GM12878 (cell line): ENCODE measurements around the gene LSM14A.
A peak's percentile ranks its signal among the peaks of the same experiment; 100 is the strongest.

Source experiments
- ESRRA ChIP-seq: IDR thresholded peaks from 2 replicates; pipeline ENCODE4 v1.6.1; 2012; ENCODE audit warnings: mild to moderate bottlenecking, low read length, improper control_type of control experiment
- HCFC1 ChIP-seq: fragments of 150-350 bp; IDR thresholded peaks from 2 replicates; pipeline ENCODE4 v1.6.1; 2014; ENCODE audit warnings: low read length
- MYC ChIP-seq: IDR thresholded peaks from 2 replicates; pipeline ENCODE4 v1.6.1; 2011; ENCODE audit warnings: mild to moderate bottlenecking, low read length, moderate library complexity, inconsistent platforms; ENCODE audit not compliant: insufficient read depth, insufficient replicate concordance, insufficient read length, severe bottlenecking
- POLR2A ChIP-seq: IDR thresholded peaks from 2 replicates; pipeline ENCODE4 v1.6.1; 2011; ENCODE audit warnings: low read depth, mild to moderate bottlenecking, low read length
- POU2F2 ChIP-seq: IDR thresholded peaks from 3 replicates; pipeline ENCODE4 v1.6.1; 2011; ENCODE audit warnings: low read depth, mild to moderate bottlenecking, low read length, borderline replicate concordance
- TF ChIP-seq, protein P1 (sequence below), 3 experiments: IDR thresholded peaks in 2 of 3; conservative IDR thresholded peaks in 1 of 3; 2 replicates each; pipeline ENCODE4 v1.5.1; 2011; ENCODE audit warnings: low read depth in 3 of 3, low read length in 3 of 3, mild to moderate bottlenecking in 3 of 3, control low read depth in 2 of 3, moderate library complexity in 2 of 3, inconsistent platforms in 1 of 3, mixed read lengths in 1 of 3; ENCODE audit not compliant: control insufficient read depth in 2 of 3, insufficient read depth in 1 of 3; ENCODE audit errors: extremely low read depth in 1 of 3
- TF ChIP-seq, protein P2 (sequence below): IDR thresholded peaks from 2 replicates; pipeline ENCODE4 v1.6.1; 2011; ENCODE audit warnings: mild to moderate bottlenecking, low read depth, low read length, moderate library complexity; ENCODE audit not compliant: insufficient replicate concordance
- TF ChIP-seq, protein P3 (sequence below): IDR thresholded peaks from 2 replicates; pipeline ENCODE4 v1.6.1; 2012; ENCODE audit warnings: low read depth, low read length, improper control_type of control experiment
- TF ChIP-seq, protein P4 (sequence below): IDR thresholded peaks from 2 replicates; pipeline ENCODE4 v1.6.1; 2012; ENCODE audit warnings: low read depth, low read length, improper control_type of control experiment

DNA sequence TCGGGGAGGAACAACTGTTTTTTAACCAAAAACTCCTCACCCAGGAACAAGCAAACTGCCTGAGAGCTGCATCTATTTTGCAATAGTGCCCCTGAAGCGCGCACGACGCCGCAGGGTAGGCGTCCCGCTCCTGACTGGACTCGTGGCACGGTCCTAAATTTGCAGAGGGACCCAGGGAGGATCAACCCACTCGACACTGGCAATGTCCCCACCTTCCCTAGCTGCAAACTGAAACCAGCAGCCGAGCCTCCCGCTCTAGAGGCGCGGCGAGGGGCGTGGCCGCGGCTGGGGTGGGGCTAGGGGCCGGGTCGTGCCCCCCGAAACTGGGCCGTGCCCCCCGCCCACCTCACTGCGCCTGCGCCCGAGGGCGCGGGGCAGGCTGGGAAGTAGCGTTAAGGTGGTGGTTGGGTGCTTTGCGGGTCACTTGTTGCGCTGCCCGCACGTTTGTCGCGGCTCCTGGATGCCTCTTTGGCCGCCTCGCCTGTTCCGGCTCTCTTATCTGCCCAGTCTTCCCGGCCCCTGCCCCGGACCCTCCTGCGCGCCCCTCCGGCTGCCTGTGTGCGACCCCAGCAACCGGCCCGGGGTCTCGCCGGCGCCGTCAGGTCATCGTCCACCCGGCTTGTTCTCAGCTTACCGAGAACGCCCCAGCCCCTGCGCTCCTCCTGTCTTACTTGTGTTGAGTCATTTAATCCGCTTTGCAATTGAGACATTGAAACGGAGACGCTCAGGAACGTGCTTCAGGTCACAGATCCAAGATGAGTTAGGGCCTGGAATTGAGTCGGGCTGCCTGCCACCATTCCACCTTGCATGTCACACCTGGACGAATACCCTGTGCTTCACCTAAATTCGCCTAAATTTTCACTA, 37.9 kb upstream of the LSM14A start:
- TF ChIP-seq, protein P1, sequence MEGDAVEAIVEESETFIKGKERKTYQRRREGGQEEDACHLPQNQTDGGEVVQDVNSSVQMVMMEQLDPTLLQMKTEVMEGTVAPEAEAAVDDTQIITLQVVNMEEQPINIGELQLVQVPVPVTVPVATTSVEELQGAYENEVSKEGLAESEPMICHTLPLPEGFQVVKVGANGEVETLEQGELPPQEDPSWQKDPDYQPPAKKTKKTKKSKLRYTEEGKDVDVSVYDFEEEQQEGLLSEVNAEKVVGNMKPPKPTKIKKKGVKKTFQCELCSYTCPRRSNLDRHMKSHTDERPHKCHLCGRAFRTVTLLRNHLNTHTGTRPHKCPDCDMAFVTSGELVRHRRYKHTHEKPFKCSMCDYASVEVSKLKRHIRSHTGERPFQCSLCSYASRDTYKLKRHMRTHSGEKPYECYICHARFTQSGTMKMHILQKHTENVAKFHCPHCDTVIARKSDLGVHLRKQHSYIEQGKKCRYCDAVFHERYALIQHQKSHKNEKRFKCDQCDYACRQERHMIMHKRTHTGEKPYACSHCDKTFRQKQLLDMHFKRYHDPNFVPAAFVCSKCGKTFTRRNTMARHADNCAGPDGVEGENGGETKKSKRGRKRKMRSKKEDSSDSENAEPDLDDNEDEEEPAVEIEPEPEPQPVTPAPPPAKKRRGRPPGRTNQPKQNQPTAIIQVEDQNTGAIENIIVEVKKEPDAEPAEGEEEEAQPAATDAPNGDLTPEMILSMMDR (IDR thresholded peaks at IDR 0.05 in 2 of 3, conservative IDR thresholded peaks at IDR 0.05 in 1 of 3; ENCODE audit: control insufficient read depth in 2 of 3, extremely low read depth in 1 of 3, insufficient read depth in 1 of 3, low read depth in 3 of 3, low read length in 3 of 3) = no peak
- TF ChIP-seq, protein P2, sequence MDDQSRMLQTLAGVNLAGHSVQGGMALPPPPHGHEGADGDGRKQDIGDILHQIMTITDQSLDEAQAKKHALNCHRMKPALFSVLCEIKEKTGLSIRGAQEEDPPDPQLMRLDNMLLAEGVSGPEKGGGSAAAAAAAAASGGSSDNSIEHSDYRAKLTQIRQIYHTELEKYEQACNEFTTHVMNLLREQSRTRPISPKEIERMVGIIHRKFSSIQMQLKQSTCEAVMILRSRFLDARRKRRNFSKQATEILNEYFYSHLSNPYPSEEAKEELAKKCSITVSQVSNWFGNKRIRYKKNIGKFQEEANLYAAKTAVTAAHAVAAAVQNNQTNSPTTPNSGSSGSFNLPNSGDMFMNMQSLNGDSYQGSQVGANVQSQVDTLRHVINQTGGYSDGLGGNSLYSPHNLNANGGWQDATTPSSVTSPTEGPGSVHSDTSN = no peak
- TF ChIP-seq, protein P3, sequence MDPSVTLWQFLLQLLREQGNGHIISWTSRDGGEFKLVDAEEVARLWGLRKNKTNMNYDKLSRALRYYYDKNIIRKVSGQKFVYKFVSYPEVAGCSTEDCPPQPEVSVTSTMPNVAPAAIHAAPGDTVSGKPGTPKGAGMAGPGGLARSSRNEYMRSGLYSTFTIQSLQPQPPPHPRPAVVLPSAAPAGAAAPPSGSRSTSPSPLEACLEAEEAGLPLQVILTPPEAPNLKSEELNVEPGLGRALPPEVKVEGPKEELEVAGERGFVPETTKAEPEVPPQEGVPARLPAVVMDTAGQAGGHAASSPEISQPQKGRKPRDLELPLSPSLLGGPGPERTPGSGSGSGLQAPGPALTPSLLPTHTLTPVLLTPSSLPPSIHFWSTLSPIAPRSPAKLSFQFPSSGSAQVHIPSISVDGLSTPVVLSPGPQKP = no peak
- TF ChIP-seq MYC = no peak
- 0 out of 3 replicates have a peak, but pooled peaks have one; percentile 22 for TF ChIP-seq POU2F2
- no peak for TF ChIP-seq ESRRA
- peak; percentile 97 for TF ChIP-seq POLR2A
- TF ChIP-seq HCFC1 = no peak
- TF ChIP-seq, protein P4, sequence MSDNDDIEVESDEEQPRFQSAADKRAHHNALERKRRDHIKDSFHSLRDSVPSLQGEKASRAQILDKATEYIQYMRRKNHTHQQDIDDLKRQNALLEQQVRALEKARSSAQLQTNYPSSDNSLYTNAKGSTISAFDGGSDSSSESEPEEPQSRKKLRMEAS = peak; percentile 41; the same call in 1 of the 2 replicates
